ENCODE measurements around the gene SHPK.

DNA sequence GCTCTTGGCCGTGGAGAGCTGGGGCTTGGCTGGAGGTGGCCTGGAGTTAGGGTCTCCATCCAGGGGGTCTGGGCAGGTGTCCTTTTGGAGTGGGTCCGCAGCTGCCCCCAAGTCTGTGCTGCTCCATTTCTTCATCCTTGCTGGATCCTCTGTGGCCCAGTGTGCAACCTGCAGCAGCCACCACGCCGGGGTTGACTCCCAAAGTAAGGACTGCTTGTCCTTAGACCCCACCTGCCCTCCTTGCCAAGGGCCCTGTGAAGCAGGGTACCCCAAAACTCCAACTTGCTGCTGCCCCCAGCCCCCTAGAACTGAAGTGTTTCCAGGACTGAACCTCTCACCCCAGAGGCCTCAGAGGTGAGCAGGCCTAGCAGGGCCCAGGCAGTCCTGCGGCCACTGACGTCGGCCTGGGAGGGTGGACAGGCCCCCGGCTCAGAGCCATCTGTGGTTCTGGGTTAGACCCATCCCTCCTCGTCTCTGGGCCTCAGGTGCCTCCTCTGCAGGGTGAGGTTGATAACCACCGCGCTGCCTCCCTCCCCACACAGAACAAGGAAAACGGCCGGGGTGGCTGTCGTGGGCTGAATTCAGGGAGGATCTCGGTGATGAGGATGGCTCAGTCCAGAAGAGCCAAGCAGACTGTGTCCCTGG, 43.7 kb downstream of the SHPK start:
- no peak for TF ChIP-seq CTCF (IDR thresholded peaks at IDR 0.05; ENCODE audit: insufficient read depth, low read length, poor library complexity, severe bottlenecking)
- no peak for TF ChIP-seq EZH2phosphoT487 (conservative IDR thresholded peaks at IDR 0.05; ENCODE audit: low read length)

Data from SU-DHL-6 (cell line).